ENCODE measurements around the gene FKBP5. TPM values are rescaled to one million over a fixed set of nuclear protein-coding genes. Genes with fewer than 3 reads are reported as not detected.

The FKBP5 gene
- total RNA-seq, 4 donors from 2014 or later: 453 to 676 (median 478) TPM

GRCh38 chr6:35713006-35713767 is 24.5 kb upstream of the FKBP5 start:
- ATAC-seq: no peak
- TF ChIP-seq EP300 (IDR thresholded peaks at IDR 0.05): no peak
- TF ChIP-seq POLR2A (IDR thresholded peaks at IDR 0.05): no peak
- no peak for TF ChIP-seq POLR2AphosphoS5 (IDR thresholded peaks at IDR 0.05)
- no peak for TF ChIP-seq CTCF (IDR thresholded peaks at IDR 0.05)
- 85 to 95% methylated on average over 3 to 4 of the region's 7 CpGs for WGBS, 2 donors (ENCODE audit: low coverage in 1 of 2)
- H3K27me3 ChIP-seq: no peaks in the 10 kb centered on the region
- no peak overlapping the region for H3K4me3 ChIP-seq
- H3K9me3 ChIP-seq: no peaks in the 10 kb centered on the region
- H3K4me1 ChIP-seq: peaks cover 0 to 22% (median 9%) of the 10 kb centered on the region in 3 donors
- no peak overlapping the region for H3K27ac ChIP-seq
- H3K36me3 ChIP-seq: no peaks in the 10 kb centered on the region

GRCh38 chr6:35711731-35712130 is 23.0 kb upstream of the FKBP5 start:
- Histone ChIP-seq H3K4me3 (no peak overlapping the region), H3K27me3 (no peaks in the 10 kb centered on the region), H3K27ac (no peak overlapping the region), H3K36me3 (no peaks in the 10 kb centered on the region), H3K9me3 (no peaks in the 10 kb centered on the region), H3K4me1 (peaks cover 0 to 7% (median 3%) of the 10 kb centered on the region in 3 donors)
- 94 to 95% methylated on average over 3 to 7 of the region's 7 CpGs for WGBS, 2 donors (ENCODE audit: low coverage in 1 of 2)
- ATAC-seq: no peak
- TF ChIP-seq POLR2AphosphoS5 (IDR thresholded peaks at IDR 0.05): no peak
- TF ChIP-seq CTCF (IDR thresholded peaks at IDR 0.05): no peak
- TF ChIP-seq POLR2A (IDR thresholded peaks at IDR 0.05): no peak
- TF ChIP-seq EP300 (IDR thresholded peaks at IDR 0.05): no peak

GRCh38 chr6:35710241-35710847 is 21.6 kb upstream of the FKBP5 start:
- 65 to 92% methylated on average over 4 of the region's 4 CpGs for WGBS, 2 donors (ENCODE audit: low coverage in 1 of 2)
- H3K4me3 ChIP-seq: no peak overlapping the region
- no peak for ATAC-seq
- TF ChIP-seq POLR2A (IDR thresholded peaks at IDR 0.05) (no peak), EP300 (IDR thresholded peaks at IDR 0.05) (no peak), CTCF (IDR thresholded peaks at IDR 0.05) (no peak), POLR2AphosphoS5 (IDR thresholded peaks at IDR 0.05) (no peak)
- no peak overlapping the region for H3K27ac ChIP-seq
- H3K36me3 ChIP-seq: no peaks in the 10 kb centered on the region
- H3K9me3 ChIP-seq: no peaks in the 10 kb centered on the region
- no peaks in the 10 kb centered on the region for H3K4me1 ChIP-seq
- no peaks in the 10 kb centered on the region for H3K27me3 ChIP-seq

GRCh38 chr6:35708585-35708984 is 19.9 kb upstream of the FKBP5 start:
- Histone ChIP-seq H3K27me3 (no peaks in the 10 kb centered on the region), H3K9me3 (no peaks in the 10 kb centered on the region), H3K27ac (no peak overlapping the region), H3K4me1 (no peaks in the 10 kb centered on the region), H3K36me3 (no peaks in the 10 kb centered on the region), H3K4me3 (no peak overlapping the region)
- no peak for ATAC-seq
- no peak for TF ChIP-seq POLR2A (IDR thresholded peaks at IDR 0.05)
- TF ChIP-seq CTCF (IDR thresholded peaks at IDR 0.05): no peak
- TF ChIP-seq EP300 (IDR thresholded peaks at IDR 0.05): no peak
- TF ChIP-seq POLR2AphosphoS5 (IDR thresholded peaks at IDR 0.05): no peak

Data from gastroesophageal sphincter (tissue), 4 donors.